GM19099 (cell line): Measurements from ENCODE around the gene TNNT2.

ENCODE experiments used
- POLR2A ChIP-seq: IDR thresholded peaks from 3 replicates; pipeline ENCODE4 v1.6.1; 2011; ENCODE audit warnings: low read depth; ENCODE audit not compliant: insufficient read length; ENCODE audit errors: extremely low read depth

Gene TNNT2

DNA sequence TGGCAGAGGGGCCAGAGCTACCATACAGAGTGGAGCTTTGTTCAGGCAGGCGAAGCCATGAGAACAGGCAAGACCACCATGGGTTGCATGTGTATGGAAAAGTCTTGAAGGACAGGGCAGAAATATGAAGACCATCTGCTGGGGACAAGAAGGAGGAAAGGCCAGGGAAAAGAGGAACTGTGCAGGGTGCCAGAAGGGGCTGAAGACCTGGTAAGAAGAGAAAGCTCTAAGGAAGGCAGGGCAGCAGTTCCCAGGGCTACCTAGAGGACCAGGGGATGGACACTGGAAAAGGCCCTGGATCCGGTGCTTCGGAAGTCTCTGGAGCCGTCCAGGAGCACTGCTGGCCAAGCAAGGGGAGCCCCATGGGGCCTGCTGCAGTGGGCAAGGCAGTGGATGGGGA lies 50.8 kb downstream of the TNNT2 start:
- TF ChIP-seq POLR2A, result no peak

GRCh38 chr1:201325678-201326060 lies 51.8 kb downstream of the TNNT2 start:
- TF ChIP-seq POLR2A, result no peak

GRCh38 chr1:201324821-201325677 lies 52.4 kb downstream of the TNNT2 start:
- TF ChIP-seq POLR2A, result no peak

DNA sequence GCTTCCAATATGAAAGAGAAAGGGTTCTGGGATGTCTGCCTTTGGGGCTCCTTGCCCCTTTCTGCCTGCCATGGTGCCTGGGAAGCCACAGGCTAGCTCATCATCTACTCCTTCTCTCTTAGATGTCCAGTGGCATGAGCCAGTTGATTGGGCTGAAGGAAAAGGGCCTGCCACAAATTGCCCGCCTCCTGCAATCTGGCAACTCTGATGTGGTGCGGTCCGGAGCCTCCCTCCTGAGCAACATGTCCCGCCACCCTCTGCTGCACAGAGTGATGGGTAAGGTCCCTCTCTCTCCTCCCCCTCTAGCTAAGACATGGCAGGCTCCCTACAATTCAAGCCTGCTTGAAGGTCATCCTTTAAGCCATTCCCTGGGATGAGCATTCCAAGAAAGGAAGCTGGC lies 53.2 kb downstream of the TNNT2 start:
- no peak for TF ChIP-seq POLR2A

DNA sequence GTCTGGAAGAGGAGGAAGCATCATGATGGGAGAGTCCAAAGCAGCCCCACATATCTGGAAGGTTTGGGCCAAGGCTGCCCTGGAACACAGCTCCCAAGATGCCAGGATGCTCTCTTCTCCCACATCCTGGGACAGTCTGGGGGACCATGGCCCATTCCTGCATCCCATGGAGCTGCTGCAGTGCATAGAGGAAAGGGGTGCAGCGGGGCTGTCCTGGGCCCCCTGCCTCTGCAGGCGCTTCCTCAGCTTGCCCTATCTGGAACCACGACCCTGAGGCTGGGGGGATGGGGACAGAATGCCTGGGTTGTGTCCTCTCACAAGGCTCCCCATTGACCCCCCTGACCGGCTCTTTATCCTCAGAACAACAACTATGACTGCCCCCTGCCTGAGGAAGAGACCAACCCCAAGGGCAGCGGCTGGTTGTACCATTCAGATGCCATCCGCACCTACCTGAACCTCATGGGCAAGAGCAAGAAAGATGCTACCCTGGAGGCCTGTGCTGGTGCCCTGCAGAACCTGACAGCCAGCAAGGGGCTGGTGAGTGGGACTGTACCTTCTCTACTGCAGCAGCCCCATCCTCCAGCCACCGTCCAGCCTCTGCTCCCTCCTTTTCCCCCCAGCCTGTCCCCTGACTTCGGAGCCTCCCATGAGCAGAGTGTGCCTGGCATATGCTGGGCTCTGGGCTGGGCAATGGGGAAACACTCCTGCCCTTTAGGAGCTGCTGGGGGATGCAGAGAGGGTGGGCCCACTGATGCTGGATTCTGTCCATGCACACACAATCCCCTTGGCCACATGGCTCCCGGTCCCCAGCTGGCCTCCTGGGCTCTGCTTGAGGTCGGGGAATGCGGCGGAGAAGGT lies 54.6 kb downstream of the TNNT2 start:
- TF ChIP-seq POLR2A, result no peak

GRCh38 chr1:201321826-201322390 lies 55.6 kb downstream of the TNNT2 start:
- TF ChIP-seq POLR2A, result no peak

- TF ChIP-seq POLR2A, result no peak
Measured at GRCh38 chr1:201320168-201320788, 57.2 kb downstream of the TNNT2 start.

DNA sequence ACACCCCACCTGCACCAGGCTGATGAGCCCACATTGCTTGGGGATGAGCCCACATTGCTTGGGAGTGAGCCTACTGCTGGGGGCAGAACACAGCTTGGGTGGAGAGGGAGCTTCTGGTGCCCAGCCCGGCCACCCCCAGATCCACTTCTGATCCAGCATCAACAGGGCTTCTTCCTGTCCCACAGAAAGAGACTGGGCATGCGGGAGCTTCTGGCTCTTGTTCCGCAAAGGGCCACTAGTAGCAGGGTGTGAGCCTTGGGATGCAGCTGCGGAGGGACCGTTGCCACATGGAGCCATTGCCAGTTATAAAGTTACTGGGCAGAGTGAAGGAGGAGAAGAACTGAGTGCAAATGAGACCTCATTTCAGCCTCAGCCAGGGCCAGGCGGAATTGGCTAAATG lies 57.8 kb downstream of the TNNT2 start:
- TF ChIP-seq POLR2A, result no peak

- TF ChIP-seq POLR2A, result no peak
Measured at GRCh38 chr1:201318504-201319340, 58.8 kb downstream of the TNNT2 start.

- no peak for TF ChIP-seq POLR2A
Measured at GRCh38 chr1:201317551-201317950, 59.9 kb downstream of the TNNT2 start.

DNA sequence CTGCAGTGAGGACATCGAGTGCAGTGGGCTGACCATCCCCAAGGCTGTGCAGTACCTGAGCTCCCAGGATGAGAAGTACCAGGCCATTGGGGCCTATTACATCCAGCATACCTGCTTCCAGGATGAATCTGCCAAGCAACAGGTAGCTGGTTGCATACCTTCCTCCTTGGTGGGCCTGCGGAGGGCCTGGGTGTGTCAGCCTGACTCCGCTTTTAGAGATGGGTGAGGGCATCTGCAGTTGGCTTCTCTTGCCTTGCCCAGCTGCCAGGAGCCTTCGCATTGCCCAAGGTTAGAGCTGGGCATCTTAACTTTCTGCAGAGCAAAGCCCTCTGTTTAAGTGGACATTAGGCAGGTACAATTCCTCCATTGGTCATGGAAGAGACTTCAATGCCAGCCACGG lies 60.9 kb downstream of the TNNT2 start:
- no peak for TF ChIP-seq POLR2A

DNA sequence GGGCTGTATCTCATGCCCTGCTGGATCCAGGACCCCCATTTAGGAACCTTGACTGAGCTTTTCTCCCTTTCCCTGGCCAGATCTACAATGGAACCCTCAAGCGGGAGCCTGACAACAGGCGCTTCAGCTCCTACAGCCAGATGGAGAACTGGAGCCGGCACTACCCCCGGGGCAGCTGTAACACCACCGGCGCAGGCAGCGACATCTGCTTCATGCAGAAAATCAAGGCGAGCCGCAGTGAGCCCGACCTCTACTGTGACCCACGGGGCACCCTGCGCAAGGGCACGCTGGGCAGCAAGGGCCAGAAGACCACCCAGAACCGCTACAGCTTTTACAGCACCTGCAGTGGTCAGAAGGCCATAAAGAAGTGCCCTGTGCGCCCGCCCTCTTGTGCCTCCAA lies 64.4 kb downstream of the TNNT2 start:
- TF ChIP-seq POLR2A, result no peak

DNA sequence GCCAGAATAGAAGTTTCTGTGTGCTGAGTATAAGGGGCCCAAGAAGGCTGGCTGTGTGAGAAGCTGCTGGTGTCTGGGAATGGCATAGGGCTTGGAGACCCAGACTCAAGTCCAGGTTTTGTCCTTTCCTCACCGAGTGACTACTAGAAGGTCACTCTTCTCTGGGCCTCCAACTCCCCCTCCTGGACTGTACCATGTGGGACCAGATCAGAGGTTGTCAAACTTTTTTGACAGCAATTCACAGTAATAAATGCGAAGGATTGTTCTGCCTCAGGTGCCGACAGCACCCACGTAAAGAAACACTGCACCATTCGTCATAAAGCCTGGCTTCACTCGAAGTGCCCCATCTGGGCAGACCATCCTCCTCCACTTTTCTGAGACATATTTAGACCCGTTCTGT lies 65.2 kb downstream of the TNNT2 start:
- no peak for TF ChIP-seq POLR2A

DNA sequence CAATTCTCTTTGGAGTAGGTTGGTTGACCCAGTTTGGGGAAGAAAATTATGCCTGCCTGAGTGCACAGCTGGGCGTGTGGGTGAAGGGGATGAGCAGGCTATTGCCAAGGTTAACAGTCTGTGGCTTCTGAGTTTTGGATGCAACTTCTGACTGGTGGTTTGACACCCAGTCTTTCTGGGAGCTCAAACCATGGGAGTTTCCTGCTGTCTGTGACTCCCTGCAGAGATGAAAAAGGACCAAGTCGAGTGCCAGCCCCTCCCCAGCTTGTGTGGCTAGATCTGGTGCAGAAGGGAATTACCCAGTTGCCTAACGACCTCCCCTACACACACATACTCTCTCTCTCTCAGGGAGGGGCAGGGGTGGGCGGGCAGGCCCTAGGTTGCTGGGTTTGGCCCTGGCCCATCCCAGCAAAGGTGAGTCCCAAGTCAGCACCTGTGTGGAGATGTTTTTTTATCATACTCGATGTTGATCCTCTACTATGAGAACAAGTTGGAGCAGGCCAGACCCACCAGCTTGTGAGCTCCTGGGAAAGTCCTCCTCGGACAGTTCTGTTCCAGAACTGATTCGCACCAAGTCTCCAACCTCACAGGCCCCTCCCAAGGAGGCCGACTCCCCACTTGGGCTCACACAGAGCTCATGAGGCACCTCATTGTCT lies 66.0 kb downstream of the TNNT2 start:
- no peak for TF ChIP-seq POLR2A
